NT2/D1 (cell line): ENCODE results near the gene DNAH8.
A peak's percentile ranks its signal among the peaks of the same experiment; 100 is the strongest.

Experiments
- DNase-seq: peaks from one replicate; pipeline ENCODE4 v3.0.0-alpha.2; 2011; ENCODE audit warnings: low read depth, low spot score
- H3K27me3 ChIP-seq: 2 replicates; pipeline ENCODE4 v1.6.0; 2011; ENCODE audit warnings: mild to moderate bottlenecking; ENCODE audit not compliant: insufficient read length, insufficient read depth
- H3K36me3 ChIP-seq: 2 replicates; pipeline ENCODE4 v1.6.1; 2011; ENCODE audit warnings: mild to moderate bottlenecking, low read length, mixed read lengths; ENCODE audit not compliant: insufficient read depth, insufficient read length
- H3K4me1 ChIP-seq: 2 replicates; pipeline ENCODE4 v1.5.1; 2011; ENCODE audit not compliant: insufficient read depth, insufficient read length
- H3K4me3 ChIP-seq: 2 replicates; pipeline ENCODE4 v1.5.1; 2011; ENCODE audit warnings: low read depth; ENCODE audit not compliant: insufficient read length
- H3K9ac ChIP-seq: 2 replicates; pipeline ENCODE4 v1.6.0; 2011; ENCODE audit warnings: low read depth; ENCODE audit not compliant: insufficient read length
- H3K9me3 ChIP-seq: 2 replicates; pipeline ENCODE4 v1.5.1; 2011; ENCODE audit warnings: mild to moderate bottlenecking, low read length; ENCODE audit not compliant: insufficient read depth
- SUZ12 ChIP-seq: IDR thresholded peaks from 2 replicates; pipeline ENCODE4 v1.6.1; 2011; ENCODE audit not compliant: insufficient read length, insufficient read depth; ENCODE audit errors: extremely low read depth
- YY1 ChIP-seq: IDR thresholded peaks from 2 replicates; pipeline ENCODE4 v1.6.1; 2011; ENCODE audit not compliant: insufficient read length, insufficient read depth
- ZNF274 ChIP-seq: IDR thresholded peaks from 2 replicates; pipeline ENCODE4 v1.6.1; 2011; ENCODE audit warnings: mild to moderate bottlenecking, low read depth, low read length

The DNAH8 gene

DNA sequence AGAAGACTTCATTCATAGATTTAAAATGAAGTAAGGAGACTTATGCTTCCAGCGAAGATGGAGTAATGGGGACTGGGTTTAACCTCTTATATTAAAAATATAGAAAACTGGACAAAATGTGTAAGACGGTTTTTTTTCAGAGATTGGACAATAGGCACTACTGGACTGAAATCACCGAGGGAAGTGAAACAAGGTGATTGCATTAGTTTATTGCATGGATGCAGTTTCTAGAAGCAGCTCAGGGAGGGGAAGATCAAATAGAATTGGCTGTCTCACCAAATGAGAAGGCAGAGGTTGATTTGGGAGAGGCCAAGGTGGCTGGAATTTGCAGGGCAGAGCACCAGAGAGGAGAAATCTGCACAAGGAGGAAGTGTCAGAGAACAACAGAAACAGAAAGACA is 162.6 kb downstream of the DNAH8 start:
- Histone ChIP-seq H3K9me3 (no peaks in the 10 kb centered on the region), H3K36me3 (no peaks in the 10 kb centered on the region), H3K27me3 (no peaks in the 10 kb centered on the region), H3K4me3 (no peak overlapping the region), H3K9ac (no peak overlapping the region), H3K4me1 (no peaks in the 10 kb centered on the region)
- TF ChIP-seq YY1, result no peak
- TF ChIP-seq ZNF274, result no peak
- TF ChIP-seq SUZ12, result no peak
- no peak for DNase-seq

DNA sequence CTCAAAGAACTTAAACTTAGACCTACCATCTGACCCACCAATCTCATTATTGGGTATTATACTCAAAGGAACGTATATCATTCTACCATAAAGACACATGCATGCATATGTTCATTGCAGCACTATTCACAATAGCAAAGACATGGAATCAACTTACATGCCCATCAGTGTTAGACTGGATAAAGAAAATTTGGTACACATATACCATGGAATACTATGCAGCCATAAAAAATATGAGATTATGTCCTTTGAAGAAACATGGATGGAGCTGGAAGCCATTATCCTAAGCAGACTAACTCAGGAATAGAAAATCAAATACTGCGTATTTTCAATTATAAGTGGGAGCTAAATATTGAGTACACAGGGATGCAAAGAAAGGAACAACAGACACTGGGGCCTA is 167.0 kb downstream of the DNAH8 start:
- DNase-seq, result no peak
- no peaks in the 10 kb centered on the region for H3K4me1 ChIP-seq
- H3K9me3 ChIP-seq, result no peaks in the 10 kb centered on the region
- H3K9ac ChIP-seq, result no peak overlapping the region
- H3K4me3 ChIP-seq, result no peak overlapping the region
- H3K27me3 ChIP-seq, result no peaks in the 10 kb centered on the region
- TF ChIP-seq ZNF274 (no peak), SUZ12 (no peak), YY1 (no peak)
- no peaks in the 10 kb centered on the region for H3K36me3 ChIP-seq

DNA sequence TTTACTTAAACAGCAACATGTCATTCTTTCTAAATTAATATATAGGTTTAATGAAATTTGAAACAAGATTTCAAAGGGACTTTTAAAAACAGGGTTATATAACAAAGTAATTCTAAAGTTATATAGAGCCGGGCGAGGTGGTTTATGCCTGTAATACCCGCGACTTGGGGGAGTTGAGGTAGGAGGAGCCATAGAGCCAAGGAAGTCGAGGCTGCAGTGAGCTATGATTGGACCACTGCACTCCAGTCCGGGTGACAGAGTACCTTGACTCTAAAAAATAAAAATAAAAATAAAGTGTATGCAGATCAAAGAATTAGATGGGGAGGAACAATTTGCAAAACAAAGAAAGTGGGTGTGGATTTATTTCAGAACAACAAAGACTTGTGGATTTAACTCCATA is 182.4 kb downstream of the DNAH8 start:
- no peaks in the 10 kb centered on the region for H3K4me1 ChIP-seq
- H3K9ac ChIP-seq, result no peak overlapping the region
- TF ChIP-seq ZNF274 (no peak), SUZ12 (no peak), YY1 (no peak)
- no peak overlapping the region for H3K4me3 ChIP-seq
- no peaks in the 10 kb centered on the region for H3K27me3 ChIP-seq
- H3K9me3 ChIP-seq, result no peaks in the 10 kb centered on the region
- no peaks in the 10 kb centered on the region for H3K36me3 ChIP-seq
- no peak for DNase-seq

DNA sequence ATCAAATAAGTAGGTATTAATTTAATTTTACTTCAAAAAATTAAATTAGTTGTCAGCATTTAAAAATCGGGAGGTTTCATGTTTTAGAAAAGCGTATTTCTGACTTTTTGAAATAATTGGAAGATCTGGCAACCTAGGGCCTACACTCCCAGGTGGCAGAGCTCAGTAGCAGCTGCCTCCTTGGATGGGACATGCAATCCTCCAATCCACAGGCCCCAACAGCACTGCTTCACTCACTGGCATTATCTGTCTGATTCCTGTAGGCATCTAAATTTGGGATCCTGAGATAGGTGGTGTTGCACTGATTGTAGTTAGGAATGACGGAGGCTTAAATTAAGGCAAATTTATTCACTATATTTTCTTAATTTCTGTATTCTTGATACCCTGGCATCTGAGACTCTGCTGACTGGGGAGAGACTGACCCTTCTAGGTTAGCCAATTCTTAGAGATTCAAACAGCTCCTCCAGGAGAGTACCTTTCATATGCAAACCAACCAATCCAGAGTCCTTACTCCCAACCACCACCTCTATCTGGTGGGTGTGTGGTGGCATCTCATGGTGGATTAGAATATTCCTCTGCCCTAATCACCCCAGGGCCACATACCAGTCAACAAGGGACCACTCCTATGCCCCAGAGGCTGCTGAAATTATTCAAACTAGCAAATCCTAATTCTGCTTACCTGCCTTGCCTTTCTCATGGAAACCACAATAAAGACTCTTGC is 186.9 kb downstream of the DNAH8 start:
- Histone ChIP-seq H3K4me1 (no peaks in the 10 kb centered on the region), H3K9me3 (no peaks in the 10 kb centered on the region), H3K27me3 (no peaks in the 10 kb centered on the region), H3K36me3 (no peaks in the 10 kb centered on the region), H3K4me3 (no peak overlapping the region), H3K9ac (no peak overlapping the region)
- TF ChIP-seq ZNF274 (no peak), SUZ12 (no peak), YY1 (no peak)
- DNase-seq, result peak; percentile 22

DNA sequence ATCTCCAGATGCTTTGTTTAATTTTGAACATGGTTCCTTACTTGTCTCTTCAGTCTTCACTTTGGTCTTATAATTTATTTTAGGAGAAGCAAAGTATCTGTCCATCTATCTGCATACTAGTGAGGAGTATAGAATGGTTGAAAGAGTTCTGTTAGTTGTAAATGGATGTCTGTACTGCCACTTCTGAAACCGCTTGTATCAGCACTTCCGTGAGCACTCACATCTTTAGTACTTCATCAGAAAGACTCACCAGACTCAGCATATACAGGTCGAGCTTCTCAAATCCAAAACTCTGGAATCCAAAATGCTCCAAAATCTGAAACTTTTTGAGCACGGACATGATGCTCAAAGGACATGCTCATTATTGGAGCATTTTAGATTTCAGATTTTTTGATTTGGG is 191.5 kb downstream of the DNAH8 start:
- Histone ChIP-seq H3K36me3 (no peaks in the 10 kb centered on the region), H3K27me3 (no peaks in the 10 kb centered on the region), H3K9ac (no peak overlapping the region), H3K4me1 (no peaks in the 10 kb centered on the region), H3K4me3 (no peak overlapping the region), H3K9me3 (no peaks in the 10 kb centered on the region)
- TF ChIP-seq SUZ12 (no peak), ZNF274 (no peak), YY1 (no peak)
- DNase-seq, result no peak

DNA sequence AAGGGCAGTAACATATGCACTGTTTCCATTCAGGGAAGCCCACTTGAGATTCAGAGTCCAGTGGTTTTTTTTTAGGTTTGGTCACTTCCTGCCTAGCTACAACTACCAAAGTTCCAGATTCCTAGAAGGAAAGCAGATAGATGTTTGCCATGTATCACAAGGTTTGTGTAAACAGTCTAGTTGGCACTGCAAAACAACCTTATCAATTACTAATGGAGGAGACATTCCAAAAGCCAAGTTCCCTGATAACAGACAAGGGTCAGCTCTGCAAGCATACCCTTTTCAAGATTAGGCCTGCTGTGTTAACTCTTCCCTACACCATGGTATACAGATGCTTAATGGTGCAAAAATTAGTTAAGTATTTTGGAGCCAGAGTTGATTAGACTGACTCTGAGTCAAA is 192.2 kb downstream of the DNAH8 start:
- no peak overlapping the region for H3K4me3 ChIP-seq
- TF ChIP-seq SUZ12 (no peak), YY1 (no peak), ZNF274 (no peak)
- H3K27me3 ChIP-seq, result no peaks in the 10 kb centered on the region
- H3K9ac ChIP-seq, result no peak overlapping the region
- no peaks in the 10 kb centered on the region for H3K9me3 ChIP-seq
- no peaks in the 10 kb centered on the region for H3K36me3 ChIP-seq
- DNase-seq, result no peak
- H3K4me1 ChIP-seq, result no peaks in the 10 kb centered on the region

DNA sequence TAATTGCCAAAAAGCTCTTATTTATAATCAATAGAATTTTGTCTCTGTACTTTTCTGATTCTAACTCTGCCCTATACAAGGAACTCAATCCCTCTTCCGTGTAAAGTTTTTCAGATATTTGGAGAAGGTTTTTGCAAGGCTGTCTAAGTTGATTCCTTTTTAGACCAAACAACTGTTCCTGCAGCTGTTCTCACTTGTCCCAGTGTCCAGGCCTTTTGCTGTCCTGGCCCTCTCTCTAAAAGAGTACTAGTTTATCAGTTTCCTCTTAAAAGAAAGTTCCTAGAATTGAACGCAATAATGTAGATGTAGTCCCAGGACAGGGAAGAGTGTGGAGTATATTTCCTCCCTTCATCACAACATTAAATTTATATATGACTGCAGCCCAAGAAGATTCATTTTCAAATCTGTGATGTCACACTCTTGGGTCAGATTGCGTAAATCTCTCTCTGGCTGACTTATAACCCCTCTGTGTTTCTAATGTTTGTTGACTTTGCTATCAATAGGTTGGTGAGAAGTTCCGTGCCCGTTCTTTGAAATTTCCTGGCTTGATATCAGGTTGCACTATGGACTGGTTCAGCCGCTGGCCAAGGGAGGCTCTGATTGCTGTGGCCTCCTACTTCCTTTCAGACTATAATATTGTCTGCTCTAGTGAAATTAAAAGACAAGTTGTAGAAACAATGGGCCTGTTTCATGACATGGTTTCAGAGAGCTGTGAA is 194.1 kb downstream of the DNAH8 start:
- H3K27me3 ChIP-seq, result no peaks in the 10 kb centered on the region
- H3K9ac ChIP-seq, result no peak overlapping the region
- H3K36me3 ChIP-seq, result no peaks in the 10 kb centered on the region
- TF ChIP-seq ZNF274 (no peak), SUZ12 (no peak), YY1 (no peak)
- no peaks in the 10 kb centered on the region for H3K9me3 ChIP-seq
- H3K4me1 ChIP-seq, result no peaks in the 10 kb centered on the region
- no peak overlapping the region for H3K4me3 ChIP-seq
- DNase-seq, result no peak
